Measurements from ENCODE around the gene ANKRD40.

Gene ANKRD40

DNA sequence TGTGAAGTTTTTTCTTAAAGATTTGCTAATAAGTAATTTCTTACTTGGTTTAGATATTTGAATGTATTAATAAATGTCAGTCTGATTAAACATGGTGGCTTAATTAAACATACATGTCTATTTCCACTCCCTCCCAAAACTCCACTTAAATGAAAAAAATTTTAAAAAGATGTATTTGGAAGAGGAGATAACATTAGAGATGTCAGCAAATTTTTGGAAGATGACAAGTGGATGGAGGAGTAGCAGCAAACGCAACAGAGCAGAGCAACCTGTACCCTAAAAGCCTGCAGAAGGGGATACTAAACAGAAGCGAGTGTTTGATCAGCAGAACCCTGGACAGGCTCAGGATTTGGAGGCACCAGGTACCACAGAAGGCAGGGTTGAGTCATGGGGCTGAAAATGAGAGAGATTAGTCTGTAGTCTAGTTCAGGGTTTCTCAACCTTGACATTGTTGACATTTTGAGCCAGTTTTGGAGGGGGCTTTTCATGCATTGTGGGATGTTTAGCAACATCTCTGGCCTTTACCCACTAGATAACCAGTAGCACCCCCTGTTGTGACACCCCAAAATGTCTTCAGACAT, 29.5 kb upstream of the ANKRD40 start:
- Histone ChIP-seq H3K4me3 (ENCODE audit: low read depth in 1 of 2, low read length in 1 of 2) (no peak overlapping the region), H3K36me3 (peaks cover 40% of the 10 kb centered on the region), H3K9me3 (no peaks in the 10 kb centered on the region), H3K4me1 (ENCODE audit: control insufficient read depth in 1 of 2, insufficient read depth in 1 of 2, low read depth in 1 of 2, low read length in 1 of 2) (no peaks in the 10 kb centered on the region), H3K27me3 (no peaks in the 10 kb centered on the region), H3K27ac (no peak overlapping the region)
- TF ChIP-seq, protein P1, sequence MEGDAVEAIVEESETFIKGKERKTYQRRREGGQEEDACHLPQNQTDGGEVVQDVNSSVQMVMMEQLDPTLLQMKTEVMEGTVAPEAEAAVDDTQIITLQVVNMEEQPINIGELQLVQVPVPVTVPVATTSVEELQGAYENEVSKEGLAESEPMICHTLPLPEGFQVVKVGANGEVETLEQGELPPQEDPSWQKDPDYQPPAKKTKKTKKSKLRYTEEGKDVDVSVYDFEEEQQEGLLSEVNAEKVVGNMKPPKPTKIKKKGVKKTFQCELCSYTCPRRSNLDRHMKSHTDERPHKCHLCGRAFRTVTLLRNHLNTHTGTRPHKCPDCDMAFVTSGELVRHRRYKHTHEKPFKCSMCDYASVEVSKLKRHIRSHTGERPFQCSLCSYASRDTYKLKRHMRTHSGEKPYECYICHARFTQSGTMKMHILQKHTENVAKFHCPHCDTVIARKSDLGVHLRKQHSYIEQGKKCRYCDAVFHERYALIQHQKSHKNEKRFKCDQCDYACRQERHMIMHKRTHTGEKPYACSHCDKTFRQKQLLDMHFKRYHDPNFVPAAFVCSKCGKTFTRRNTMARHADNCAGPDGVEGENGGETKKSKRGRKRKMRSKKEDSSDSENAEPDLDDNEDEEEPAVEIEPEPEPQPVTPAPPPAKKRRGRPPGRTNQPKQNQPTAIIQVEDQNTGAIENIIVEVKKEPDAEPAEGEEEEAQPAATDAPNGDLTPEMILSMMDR (IDR thresholded peaks at IDR 0.05) = no peak

- no peaks in the 10 kb centered on the region for H3K9me3 ChIP-seq
- TF ChIP-seq, protein P1 (IDR thresholded peaks at IDR 0.05) = no peak
- H3K27ac ChIP-seq = no peak overlapping the region
- H3K4me1 ChIP-seq (ENCODE audit: control insufficient read depth in 1 of 2, insufficient read depth in 1 of 2, low read depth in 1 of 2, low read length in 1 of 2) = no peaks in the 10 kb centered on the region
- H3K27me3 ChIP-seq = no peaks in the 10 kb centered on the region
- peaks cover 21% of the 10 kb centered on the region for H3K36me3 ChIP-seq
- no peak overlapping the region for H3K4me3 ChIP-seq (ENCODE audit: low read depth in 1 of 2, low read length in 1 of 2)
These were observed 27.6 kb upstream of the ANKRD40 start for GRCh38 chr17:50735287-50735686.

DNA sequence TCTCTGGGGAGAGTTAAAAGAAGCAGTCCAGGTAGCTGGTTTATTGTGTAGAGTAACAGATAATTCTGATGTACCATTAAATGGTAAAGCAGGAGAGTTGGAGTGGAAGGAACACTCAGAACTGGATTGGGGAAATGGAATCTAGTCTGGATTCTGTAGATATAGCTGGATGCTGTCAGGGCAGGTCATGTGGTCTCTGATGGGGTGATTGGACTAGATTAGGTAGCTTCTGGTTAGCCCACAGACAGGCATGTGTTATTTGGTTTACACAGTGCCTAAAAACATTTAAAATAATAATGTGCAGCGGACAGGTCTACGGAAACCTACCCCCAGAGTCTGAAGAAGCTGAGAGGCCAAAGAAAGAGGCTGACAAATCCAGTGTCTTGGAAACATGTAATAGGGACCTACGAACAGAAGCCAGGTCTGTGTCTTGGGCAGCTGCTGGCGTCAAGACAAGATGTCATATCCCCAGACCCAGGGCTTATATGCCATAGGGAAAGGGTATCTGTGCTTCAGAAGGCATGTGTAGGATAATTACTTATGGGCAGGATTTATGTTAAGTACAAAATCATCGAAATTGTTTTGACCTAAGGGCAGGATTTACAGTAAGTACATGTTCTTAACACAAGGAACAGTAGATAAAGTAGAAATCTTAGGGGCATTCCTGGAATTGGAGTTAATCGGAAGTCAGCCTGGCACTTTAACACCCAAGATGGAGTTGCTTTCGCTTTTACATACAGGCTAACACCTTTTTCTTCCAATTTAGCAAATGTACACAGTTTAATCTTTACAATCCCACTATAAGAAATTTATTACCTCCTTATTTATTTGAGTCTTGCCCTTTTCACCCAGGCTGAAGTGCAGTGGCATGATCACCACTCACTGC, 24.1 kb upstream of the ANKRD40 start:
- Histone ChIP-seq H3K4me1 (ENCODE audit: control insufficient read depth in 1 of 2, insufficient read depth in 1 of 2, low read depth in 1 of 2, low read length in 1 of 2) (no peaks in the 10 kb centered on the region), H3K27ac (peak overlapping the region; percentile 39), H3K4me3 (ENCODE audit: low read depth in 1 of 2, low read length in 1 of 2) (no peak overlapping the region)

GRCh38 chr17:50728881-50729765, 21.4 kb upstream of the ANKRD40 start:
- Histone ChIP-seq H3K36me3 (no peaks in the 10 kb centered on the region), H3K27me3 (no peaks in the 10 kb centered on the region), H3K9me3 (no peaks in the 10 kb centered on the region), H3K27ac (no peak overlapping the region), H3K4me1 (ENCODE audit: control insufficient read depth in 1 of 2, insufficient read depth in 1 of 2, low read depth in 1 of 2, low read length in 1 of 2) (no peaks in the 10 kb centered on the region), H3K4me3 (ENCODE audit: low read depth in 1 of 2, low read length in 1 of 2) (no peak overlapping the region)
- TF ChIP-seq, protein P1 (IDR thresholded peaks at IDR 0.05) = no peak

More for the DNA sequence above, 24.1 kb upstream of the ANKRD40 start:
- Histone ChIP-seq H3K9me3 (no peaks in the 10 kb centered on the region), H3K27me3 (no peaks in the 10 kb centered on the region), H3K36me3 (no peaks in the 10 kb centered on the region)
- TF ChIP-seq, protein P1 (IDR thresholded peaks at IDR 0.05) = no peak

DNA sequence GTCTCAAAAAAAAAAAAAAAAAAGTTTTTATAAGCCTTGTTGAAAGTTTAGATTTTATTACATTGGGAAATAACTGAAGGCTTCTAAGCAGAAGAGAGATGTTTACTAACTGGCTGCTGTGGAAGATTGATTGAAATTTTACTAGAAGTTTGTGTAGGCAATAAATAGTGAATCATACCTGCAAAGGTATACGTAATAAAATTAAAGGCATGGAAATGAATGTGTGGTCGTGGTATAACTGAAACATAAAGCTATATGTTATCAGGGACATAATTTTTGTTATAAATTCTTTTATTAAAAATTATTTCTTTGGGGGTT, 20.4 kb upstream of the ANKRD40 start:
- H3K4me3 ChIP-seq (ENCODE audit: low read depth in 1 of 2, low read length in 1 of 2) = no peak overlapping the region
- no peak overlapping the region for H3K27ac ChIP-seq
- H3K4me1 ChIP-seq (ENCODE audit: control insufficient read depth in 1 of 2, insufficient read depth in 1 of 2, low read depth in 1 of 2, low read length in 1 of 2) = peaks cover 0 to 2% of the 10 kb centered on the region in 2 experiments
- TF ChIP-seq, protein P1 (IDR thresholded peaks at IDR 0.05) = no peak
- H3K9me3 ChIP-seq = no peaks in the 10 kb centered on the region
- no peaks in the 10 kb centered on the region for H3K27me3 ChIP-seq
- no peaks in the 10 kb centered on the region for H3K36me3 ChIP-seq
